NCI-H1930 (cell line): ENCODE data around the gene TOP1.

ENCODE experiments used
- DNase-seq, 2 experiments: peaks; one replicate each; lab custom pipeline; 2025; lab: John Stamatoyannopoulos, UW

Gene TOP1

GRCh38 chr20:41028359-41029149 is at the start of gene TOP1:
Gene TOP1 (plus strand): TSS chr20:41028822. CDS start chr20:41029068, 246 bp downstream.
- peak; percentile 99 to 100 for DNase-seq

GRCh38 chr20:40979247-40979646 is 49.4 kb upstream of the TOP1 start:
- DNase-seq = no peak

GRCh38 chr20:40980106-40980827 is 48.4 kb upstream of the TOP1 start:
- DNase-seq = no peak

GRCh38 chr20:40980828-40981310 is 47.8 kb upstream of the TOP1 start:
- DNase-seq = no peak

GRCh38 chr20:40982415-40983145 is 46.0 kb upstream of the TOP1 start:
- DNase-seq = no peak

- DNase-seq = no peak
Measured at GRCh38 chr20:40983898-40984297, 44.7 kb upstream of the TOP1 start.

GRCh38 chr20:40984496-40984895 is 44.1 kb upstream of the TOP1 start:
- no peak for DNase-seq

GRCh38 chr20:40986774-40987173 is 41.8 kb upstream of the TOP1 start:
- no peak for DNase-seq

- DNase-seq = peak; percentile 50 to 66
Measured at GRCh38 chr20:40990542-40991120, 38.0 kb upstream of the TOP1 start.

GRCh38 chr20:40991181-40991889 is 37.3 kb upstream of the TOP1 start:
- no peak for DNase-seq

GRCh38 chr20:40992349-40993113 is 36.1 kb upstream of the TOP1 start:
- DNase-seq = no peak

GRCh38 chr20:40993794-40994540 is 34.7 kb upstream of the TOP1 start:
- DNase-seq = no peak

GRCh38 chr20:40996326-40996725 is 32.3 kb upstream of the TOP1 start:
- no peak for DNase-seq

GRCh38 chr20:40997116-40997515 is 31.5 kb upstream of the TOP1 start:
- no peak for DNase-seq

GRCh38 chr20:40999841-41000240 is 28.8 kb upstream of the TOP1 start:
- no peak for DNase-seq

- no peak for DNase-seq
Measured at GRCh38 chr20:41000628-41001027, 28.0 kb upstream of the TOP1 start.

- DNase-seq = no peak
Measured at GRCh38 chr20:41001497-41001896, 27.1 kb upstream of the TOP1 start.

- no peak for DNase-seq
Measured at GRCh38 chr20:41002842-41003142, 25.8 kb upstream of the TOP1 start.

GRCh38 chr20:41003143-41003935 is 25.3 kb upstream of the TOP1 start:
- DNase-seq = no peak
